ENCODE measurements around the gene MED25. TPM values are rescaled to one million over a fixed set of nuclear protein-coding genes. Genes with fewer than 3 reads are reported as not detected.

Gene MED25
- total RNA-seq, 1 experiment from 2014 or later = 81.2 TPM

- no peak for TF ChIP-seq ZNF138 (CRISPR knock-in tag; conservative IDR thresholded peaks at IDR 0.05)
- TF ChIP-seq MAX (CRISPR knock-in tag; IDR thresholded peaks at IDR 0.05) = peak; percentile 73; the same call in 1 of the 2 replicates
- TF ChIP-seq CTCF (IDR thresholded peaks at IDR 0.05) = no peak
- TF ChIP-seq E2F5 (CRISPR knock-in tag; IDR thresholded peaks at IDR 0.05) = peak; percentile 91
- no peak for TF ChIP-seq ATF2 (CRISPR knock-in tag; IDR thresholded peaks at IDR 0.05; ENCODE audit: borderline replicate concordance, low read depth)
- no peak for TF ChIP-seq CREB1 (CRISPR knock-in tag; IDR thresholded peaks at IDR 0.05)
- no peak for TF ChIP-seq PRDM15 (CRISPR knock-in tag; IDR thresholded peaks at IDR 0.05)
- TF ChIP-seq ZBTB43 (CRISPR knock-in tag; IDR thresholded peaks at IDR 0.05) = no peak
- TF ChIP-seq ZSCAN18 (CRISPR knock-in tag; IDR thresholded peaks at IDR 0.05) = no peak
- no peak for TF ChIP-seq ELF4 (CRISPR knock-in tag; IDR thresholded peaks at IDR 0.05; ENCODE audit: low read depth)
- no peak for TF ChIP-seq HMGXB4 (CRISPR knock-in tag; IDR thresholded peaks at IDR 0.05)
- no peak for TF ChIP-seq MYBL2 (CRISPR knock-in tag; IDR thresholded peaks at IDR 0.05)
- no peak for TF ChIP-seq SOX15 (CRISPR knock-in tag; IDR thresholded peaks at IDR 0.05)
- no peak for TF ChIP-seq CBFB (CRISPR knock-in tag; IDR thresholded peaks at IDR 0.05; ENCODE audit: low read depth)
- TF ChIP-seq E2F4 (CRISPR knock-in tag; IDR thresholded peaks at IDR 0.05; ENCODE audit: borderline replicate concordance, low read depth) = no peak
- TF ChIP-seq ZNF532 (CRISPR knock-in tag; IDR thresholded peaks at IDR 0.05; ENCODE audit: borderline replicate concordance) = no peak
- no peak for TF ChIP-seq NR2C2 (CRISPR knock-in tag; IDR thresholded peaks at IDR 0.05)
- 0 out of 2 replicates have a peak, but pooled peaks have one; percentile 20 for TF ChIP-seq NFYB (CRISPR knock-in tag; conservative IDR thresholded peaks at IDR 0.05; ENCODE audit: low read depth)
These were observed 4.9 kb upstream of the MED25 start, which contains the start of gene FUZ (continued) for GRCh38 chr19:49812997-49813861.

Data from WTC11 (cell line).